Activated naive CD8-positive, alpha-beta T cell treated with anti-CD3 and anti-CD28 coated beads, Interleukin-2, amount 50 U/mL, for 24 hours (primary cell): Measurements from ENCODE around the gene KRTAP5-10.
"Not testable (repeated sequence)": the region's sequence is repeated elsewhere in the genome, so short reads cannot be mapped to it uniquely, and the experiment has no call there.

Experiments used
- ATAC-seq: fragments of 150-1000 bp; cut with Tn5 transposase; one replicate; pipeline ENCODE4 v1.10.0; 2021
- DNase-seq: peaks from one replicate; pipeline ENCODE4 v3.0.0; 2021
- H3K27ac Mint-ChIP-seq: one replicate; pipeline ENCODE4 v1.8.0; 2021; ENCODE audit warnings: mild to moderate bottlenecking, mixed read lengths
- H3K27me3 Mint-ChIP-seq: one replicate; pipeline ENCODE4 v1.8.0; 2021; ENCODE audit warnings: mixed read lengths
- H3K36me3 Mint-ChIP-seq: one replicate; pipeline ENCODE4 v1.8.0; 2021; ENCODE audit warnings: low read depth, mixed read lengths
- H3K4me1 Mint-ChIP-seq: one replicate; pipeline ENCODE4 v1.8.0; 2021; ENCODE audit warnings: mixed read lengths
- H3K4me3 Mint-ChIP-seq: one replicate; pipeline ENCODE4 v1.8.0; 2021; ENCODE audit warnings: mild to moderate bottlenecking, moderate library complexity, mixed read lengths
- H3K9me3 Mint-ChIP-seq: one replicate; pipeline ENCODE4 v1.8.0; 2021; ENCODE audit warnings: mixed read lengths

KRTAP5-10 gene

DNA sequence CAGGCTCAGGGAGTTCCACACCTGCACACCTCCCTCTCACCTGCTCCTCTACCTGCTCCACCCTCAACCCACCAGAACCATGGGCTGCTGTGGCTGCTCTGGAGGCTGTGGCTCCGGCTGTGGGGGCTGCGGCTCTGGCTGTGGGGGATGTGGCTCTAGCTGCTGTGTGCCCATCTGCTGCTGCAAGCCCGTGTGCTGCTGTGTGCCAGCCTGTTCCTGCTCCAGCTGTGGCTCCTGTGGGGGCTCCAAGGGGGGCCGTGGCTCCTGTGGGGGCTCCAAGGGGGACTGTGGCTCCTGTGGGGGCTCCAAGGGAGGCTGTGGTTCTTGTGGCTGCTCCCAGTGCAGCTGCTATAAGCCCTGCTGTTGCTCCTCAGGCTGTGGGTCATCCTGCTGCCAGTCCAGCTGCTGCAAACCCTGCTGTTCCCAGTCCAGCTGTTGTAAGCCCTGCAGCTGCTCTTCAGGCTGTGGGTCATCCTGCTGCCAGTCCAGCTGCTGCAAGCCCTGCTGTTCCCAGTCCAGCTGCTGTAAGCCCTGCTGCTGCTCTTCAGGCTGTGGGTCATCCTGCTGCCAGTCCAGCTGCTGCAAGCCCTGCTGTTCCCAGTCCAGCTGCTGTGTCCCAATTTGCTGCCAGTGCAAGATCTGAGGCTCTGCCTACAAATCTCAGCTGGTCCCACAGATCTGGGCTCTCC lies 27.2 kb upstream of the KRTAP5-10 start, which contains the start of gene KRTAP5-8:
Gene KRTAP5-8, plus strand, starts transcription at position 49 of the 689 bp plus-strand sequence. Its CDS starts 31 bp downstream, at position 80.
- not testable (repeated sequence) for H3K27me3 Mint-ChIP-seq, ATAC-seq, H3K27ac Mint-ChIP-seq, H3K4me3 Mint-ChIP-seq, DNase-seq, H3K36me3 Mint-ChIP-seq
- peaks cover 10% of the 10 kb centered on the region for H3K4me1 Mint-ChIP-seq
- peaks cover 15% of the 10 kb centered on the region for H3K9me3 Mint-ChIP-seq

- peaks cover 4% of the 10 kb centered on the region for H3K36me3 Mint-ChIP-seq
These were observed 26.7 kb upstream of the KRTAP5-10 start for GRCh38 chr11:71538666-71538990.

GRCh38 chr11:71539017-71539416 lies 26.3 kb upstream of the KRTAP5-10 start:
- Mint-ChIP-seq H3K27me3 (peaks cover 2% of the 10 kb centered on the region), H3K27ac (no peak overlapping the region), H3K4me3 (no peak overlapping the region), H3K4me1 (peaks cover 19% of the 10 kb centered on the region), H3K36me3 (peaks cover 4% of the 10 kb centered on the region), H3K9me3 (peaks cover 15% of the 10 kb centered on the region)
- DNase-seq (no peak), ATAC-seq (no peak)

More at GRCh38 chr11:71538666-71538990, 26.7 kb upstream of the KRTAP5-10 start:
- Mint-ChIP-seq H3K4me1 (peaks cover 15% of the 10 kb centered on the region), H3K27me3 (peaks cover 2% of the 10 kb centered on the region), H3K27ac (no peak overlapping the region), H3K9me3 (peaks cover 15% of the 10 kb centered on the region), H3K4me3 (no peak overlapping the region)
- DNase-seq (no peak), ATAC-seq (no peak)

GRCh38 chr11:71539971-71540370 lies 25.4 kb upstream of the KRTAP5-10 start:
- not testable (repeated sequence) for H3K27me3 Mint-ChIP-seq, H3K36me3 Mint-ChIP-seq, H3K4me3 Mint-ChIP-seq

DNA sequence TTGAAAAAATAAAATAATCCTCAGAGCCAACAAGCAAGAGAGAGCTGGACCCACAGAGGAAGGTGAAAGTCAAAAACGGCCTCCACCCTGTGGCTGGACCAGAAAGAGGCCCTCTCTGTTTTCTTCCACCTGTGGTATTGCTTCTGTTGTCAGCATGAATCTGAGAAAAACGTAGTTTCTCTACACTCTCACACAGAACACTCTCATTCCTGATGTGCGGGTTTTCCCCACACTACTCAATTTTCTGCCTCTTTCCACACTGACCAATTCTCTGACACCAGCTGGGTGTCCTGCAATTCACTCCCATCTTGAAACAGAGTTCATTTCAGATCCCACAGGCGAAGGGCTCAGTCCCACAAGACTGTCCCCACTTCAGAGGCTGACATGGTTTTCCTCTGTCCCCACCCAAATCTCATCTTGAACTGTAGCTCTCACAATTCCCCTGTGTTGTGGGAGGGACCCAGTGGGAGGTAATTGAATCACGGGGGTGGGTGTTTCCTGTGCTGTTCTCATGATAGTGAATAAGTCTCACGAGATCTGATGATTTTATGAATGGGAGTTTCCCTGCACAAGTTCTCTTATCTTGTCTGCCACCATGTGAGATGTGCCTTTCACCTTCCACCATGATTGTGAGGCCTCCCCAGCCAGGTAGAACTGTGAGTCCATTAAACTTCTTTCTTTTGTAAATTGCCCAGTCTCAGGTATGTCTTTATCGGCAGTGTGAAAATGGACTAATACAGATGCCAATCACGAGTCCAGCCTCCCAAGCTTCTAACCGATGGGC lies 24.6 kb upstream of the KRTAP5-10 start:
- Mint-ChIP-seq H3K4me1 (peaks cover 25% of the 10 kb centered on the region), H3K9me3 (peaks cover 15% of the 10 kb centered on the region)
- H3K27me3 Mint-ChIP-seq, H3K4me3 Mint-ChIP-seq, DNase-seq, H3K27ac Mint-ChIP-seq, ATAC-seq, H3K36me3 Mint-ChIP-seq: not testable (repeated sequence)

More at GRCh38 chr11:71539971-71540370, 25.4 kb upstream of the KRTAP5-10 start:
- not testable (repeated sequence) for ATAC-seq, H3K27ac Mint-ChIP-seq, DNase-seq
- H3K9me3 Mint-ChIP-seq, result peaks cover 15% of the 10 kb centered on the region
- peaks cover 25% of the 10 kb centered on the region for H3K4me1 Mint-ChIP-seq

- Mint-ChIP-seq H3K27me3 (peaks cover 7% of the 10 kb centered on the region), H3K9me3 (peaks cover 15% of the 10 kb centered on the region), H3K4me1 (peaks cover 25% of the 10 kb centered on the region), H3K4me3 (no peak overlapping the region), H3K27ac (no peak overlapping the region), H3K36me3 (peaks cover 4% of the 10 kb centered on the region)
- ATAC-seq (no peak), DNase-seq (no peak)
These were observed 23.0 kb upstream of the KRTAP5-10 start for GRCh38 chr11:71542382-71542781.

DNA sequence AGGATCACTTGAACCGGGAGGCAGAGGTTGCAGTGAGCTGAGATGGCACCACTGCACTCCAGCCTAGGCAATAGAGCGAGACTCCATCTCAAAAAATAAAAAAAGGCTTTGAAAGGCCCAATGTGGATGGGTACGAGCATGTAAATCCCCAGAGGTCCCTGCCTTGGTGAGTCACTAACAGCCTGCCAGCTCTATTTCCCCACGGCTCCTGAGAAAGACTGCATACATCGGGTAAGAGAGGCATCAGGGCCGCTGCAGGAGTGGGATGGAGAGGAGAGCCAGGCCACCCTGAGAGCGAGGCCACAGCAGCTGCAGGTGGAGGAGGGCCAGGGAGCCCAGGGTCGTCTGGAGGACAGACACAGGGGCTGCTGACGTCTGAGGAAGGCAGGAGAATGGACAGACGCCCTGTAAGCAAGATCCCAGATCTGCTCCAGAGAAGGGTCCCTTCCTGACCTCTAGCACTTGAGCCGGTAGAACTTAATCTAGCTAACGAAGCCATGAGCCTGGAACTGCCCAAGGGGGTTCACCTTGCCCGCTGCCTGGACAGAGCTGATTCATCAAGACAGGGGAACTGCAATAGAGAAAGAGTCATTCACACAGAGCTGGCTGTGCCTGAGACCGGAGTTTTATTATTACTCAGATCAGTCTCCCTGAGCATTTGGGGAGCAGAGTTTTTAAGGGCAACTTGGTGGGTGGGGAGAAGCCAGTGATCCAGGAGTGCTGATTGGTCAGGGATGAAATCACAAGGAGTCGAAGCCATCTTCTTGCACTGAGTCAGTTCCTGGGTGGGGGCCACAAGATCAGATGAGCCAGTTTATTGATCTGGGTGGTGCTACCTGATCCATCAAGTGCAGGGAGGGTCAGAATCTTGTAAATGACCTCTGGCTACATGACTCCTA lies 22.2 kb upstream of the KRTAP5-10 start:
- H3K4me1 Mint-ChIP-seq, result peaks cover 25% of the 10 kb centered on the region
- peaks cover 15% of the 10 kb centered on the region for H3K9me3 Mint-ChIP-seq
- H3K36me3 Mint-ChIP-seq, result peaks cover 4% of the 10 kb centered on the region
- ATAC-seq, result peak; percentile 72
- H3K27ac Mint-ChIP-seq, result no peak overlapping the region
- peaks cover 7% of the 10 kb centered on the region for H3K27me3 Mint-ChIP-seq
- H3K4me3 Mint-ChIP-seq, result no peak overlapping the region
- DNase-seq, result peak; percentile 26

- no peak overlapping the region for H3K27ac Mint-ChIP-seq
- H3K27me3 Mint-ChIP-seq, result peaks cover 10% of the 10 kb centered on the region
- H3K36me3 Mint-ChIP-seq, result peaks cover 4% of the 10 kb centered on the region
- H3K4me3 Mint-ChIP-seq, result no peak overlapping the region
- DNase-seq, result peak; percentile 8
- H3K4me1 Mint-ChIP-seq, result peaks cover 25% of the 10 kb centered on the region
- ATAC-seq, result no peak
- H3K9me3 Mint-ChIP-seq, result peaks cover 15% of the 10 kb centered on the region
These were observed 21.5 kb upstream of the KRTAP5-10 start for GRCh38 chr11:71543866-71544265.

- DNase-seq, result no peak
- Mint-ChIP-seq H3K4me3 (no peak overlapping the region), H3K27ac (no peak overlapping the region), H3K4me1 (peaks cover 25% of the 10 kb centered on the region), H3K27me3 (peaks cover 15% of the 10 kb centered on the region), H3K9me3 (peaks cover 11% of the 10 kb centered on the region), H3K36me3 (peaks cover 4% of the 10 kb centered on the region)
- no peak for ATAC-seq
These were observed 20.7 kb upstream of the KRTAP5-10 start for GRCh38 chr11:71544525-71545214.

GRCh38 chr11:71545405-71545966 lies 19.9 kb upstream of the KRTAP5-10 start:
- H3K36me3 Mint-ChIP-seq, result peaks cover 3% of the 10 kb centered on the region
- peaks cover 25% of the 10 kb centered on the region for H3K4me1 Mint-ChIP-seq
- H3K4me3 Mint-ChIP-seq, result no peak overlapping the region

GRCh38 chr11:71548120-71548519 lies 17.2 kb upstream of the KRTAP5-10 start, which contains the start of gene KRTAP5-9:
KRTAP5-9 (plus strand) TSS chr11:71548420; CDS start chr11:71548658, 238 bp downstream.
- no peaks in the 10 kb centered on the region for H3K36me3 Mint-ChIP-seq
- H3K9me3 Mint-ChIP-seq, result no peaks in the 10 kb centered on the region
- ATAC-seq (no peak), DNase-seq (no peak)
- H3K4me1 Mint-ChIP-seq, result peaks cover 24% of the 10 kb centered on the region
- no peak within 1 kb of the TSS for H3K27ac Mint-ChIP-seq
- peaks cover 21% of the 10 kb centered on the region for H3K27me3 Mint-ChIP-seq
- no peak within 1 kb of the TSS for H3K4me3 Mint-ChIP-seq

More at GRCh38 chr11:71545405-71545966, 19.9 kb upstream of the KRTAP5-10 start:
- Mint-ChIP-seq H3K9me3 (peaks cover 11% of the 10 kb centered on the region), H3K27ac (no peak overlapping the region), H3K27me3 (peaks cover 20% of the 10 kb centered on the region)
- ATAC-seq (no peak), DNase-seq (no peak)

GRCh38 chr11:71548716-71549151 lies 16.6 kb upstream of the KRTAP5-10 start:
- Mint-ChIP-seq H3K9me3 (no peaks in the 10 kb centered on the region), H3K4me3 (no peak overlapping the region), H3K36me3 (no peaks in the 10 kb centered on the region), H3K27ac (no peak overlapping the region), H3K4me1 (peaks cover 18% of the 10 kb centered on the region), H3K27me3 (peaks cover 22% of the 10 kb centered on the region)
- DNase-seq (no peak), ATAC-seq (no peak)

DNA sequence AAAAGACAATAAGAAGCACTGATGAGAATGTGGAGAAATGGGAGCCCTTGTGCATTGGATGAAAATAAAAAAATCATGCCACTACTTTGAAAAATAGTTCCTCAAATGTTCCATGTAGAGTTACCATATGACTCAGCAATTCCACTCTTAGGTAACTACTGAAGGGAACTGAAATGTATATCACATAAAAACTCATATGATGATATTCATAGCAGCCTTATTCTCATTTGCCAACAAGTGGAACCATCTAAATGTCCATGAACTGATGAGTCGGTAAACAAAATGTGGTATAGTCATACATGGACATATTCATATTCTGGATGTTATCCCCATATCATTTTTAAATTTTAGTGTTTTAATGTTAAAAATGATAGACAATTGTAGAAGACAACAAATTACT lies 13.7 kb upstream of the KRTAP5-10 start:
- ATAC-seq (no peak), DNase-seq (no peak)
- no peaks in the 10 kb centered on the region for H3K36me3 Mint-ChIP-seq
- no peak overlapping the region for H3K27ac Mint-ChIP-seq
- H3K4me1 Mint-ChIP-seq, result peaks cover 10% of the 10 kb centered on the region
- H3K9me3 Mint-ChIP-seq, result no peaks in the 10 kb centered on the region
- peaks cover 23% of the 10 kb centered on the region for H3K27me3 Mint-ChIP-seq
- no peak overlapping the region for H3K4me3 Mint-ChIP-seq
